8988T (cell line): ENCODE measurements around the gene DMKN.
A peak's percentile ranks its signal among the peaks of the same experiment; 100 is the strongest.

ENCODE experiments used
- DNase-seq: peaks from one replicate; pipeline ENCODE4 v3.0.0; 2011

Gene DMKN, protein sequence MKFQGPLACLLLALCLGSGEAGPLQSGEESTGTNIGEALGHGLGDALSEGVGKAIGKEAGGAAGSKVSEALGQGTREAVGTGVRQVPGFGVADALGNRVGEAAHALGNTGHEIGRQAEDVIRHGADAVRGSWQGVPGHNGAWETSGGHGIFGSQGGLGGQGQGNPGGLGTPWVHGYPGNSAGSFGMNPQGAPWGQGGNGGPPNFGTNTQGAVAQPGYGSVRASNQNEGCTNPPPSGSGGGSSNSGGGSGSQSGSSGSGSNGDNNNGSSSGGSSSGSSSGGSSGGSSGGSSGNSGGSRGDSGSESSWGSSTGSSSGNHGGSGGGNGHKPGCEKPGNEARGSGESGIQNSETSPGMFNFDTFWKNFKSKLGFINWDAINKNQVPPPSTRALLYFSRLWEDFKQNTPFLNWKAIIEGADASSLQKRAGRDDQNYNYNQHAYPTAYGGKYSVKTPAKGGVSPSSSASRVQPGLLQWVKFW

GRCh38 chr19:35513628-35514281, at the start of gene DMKN:
TSS of gene DMKN (minus strand) at chr19:35513649. CDS start at chr19:35513475, 174 bp downstream.
- DNase-seq = peak; percentile 67

- no peak for DNase-seq
Observed at GRCh38 chr19:35562776-35563175, 49.3 kb upstream of the DMKN start.

- no peak for DNase-seq
Observed at GRCh38 chr19:35562336-35562735, 48.9 kb upstream of the DMKN start.

DNA sequence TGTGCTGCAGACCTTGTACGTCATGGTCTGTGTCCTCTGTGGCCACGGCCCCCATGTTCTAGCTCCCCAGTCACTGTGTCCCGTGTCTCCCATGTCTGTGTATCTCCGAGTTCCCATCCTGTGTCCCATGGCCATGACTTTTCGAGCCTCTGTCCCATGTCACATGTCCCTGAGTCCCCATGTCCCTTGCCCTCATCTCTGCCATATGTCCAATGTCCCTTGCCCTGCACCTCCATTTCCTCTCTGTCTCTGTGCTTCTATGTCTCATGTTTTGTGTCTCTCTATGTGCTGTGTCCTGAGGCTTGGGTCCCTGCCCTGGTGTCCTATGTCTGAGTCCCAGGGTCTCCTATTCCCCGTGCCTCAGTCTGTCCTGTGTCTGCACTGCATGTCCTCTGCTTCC, 48.0 kb upstream of the DMKN start:
- no peak for DNase-seq

GRCh38 chr19:35560677-35561076, 47.2 kb upstream of the DMKN start:
- DNase-seq = no peak

DNA sequence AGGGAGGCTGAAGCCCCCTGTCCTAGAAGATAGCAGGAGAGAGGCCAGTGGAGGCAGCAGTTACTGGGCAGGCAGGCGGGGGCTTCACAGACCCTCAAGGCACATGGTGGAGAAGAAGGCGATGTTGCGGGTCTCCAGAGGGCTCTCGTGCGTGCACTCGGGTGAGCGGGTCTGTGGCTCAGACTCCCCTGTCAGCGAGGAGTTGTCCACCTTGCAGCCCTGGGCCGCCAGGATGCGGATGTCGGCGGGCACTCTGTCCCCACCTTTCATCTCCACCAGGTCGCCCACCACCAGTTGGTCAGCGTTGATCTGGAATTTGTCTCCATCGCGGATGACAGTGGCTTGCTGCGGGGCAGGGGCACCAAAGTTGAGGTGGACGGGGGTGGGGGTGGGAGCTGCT, 46.8 kb upstream of the DMKN start:
- no peak for DNase-seq

- DNase-seq = no peak
Observed at GRCh38 chr19:35559781-35560180, 46.3 kb upstream of the DMKN start.

DNA sequence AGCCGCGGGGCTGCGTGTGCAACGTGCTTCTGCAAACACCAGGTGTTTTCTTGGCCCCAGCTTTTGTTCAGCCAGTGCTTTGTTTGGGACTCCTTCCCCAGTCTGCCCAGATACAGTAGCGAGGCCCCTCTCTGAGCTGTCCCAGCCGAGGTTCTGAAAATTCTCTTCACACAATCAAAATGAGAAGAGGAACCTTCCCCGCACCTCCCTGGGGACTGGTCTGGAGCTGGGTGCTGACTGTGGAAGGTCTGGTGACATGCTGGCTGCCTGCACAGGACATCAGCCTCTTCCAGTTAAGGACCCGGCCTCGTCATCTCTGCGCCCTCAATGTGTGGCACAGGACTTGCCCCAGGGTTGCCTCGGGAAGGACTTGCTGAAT, 45.8 kb upstream of the DMKN start:
- no peak for DNase-seq

DNA sequence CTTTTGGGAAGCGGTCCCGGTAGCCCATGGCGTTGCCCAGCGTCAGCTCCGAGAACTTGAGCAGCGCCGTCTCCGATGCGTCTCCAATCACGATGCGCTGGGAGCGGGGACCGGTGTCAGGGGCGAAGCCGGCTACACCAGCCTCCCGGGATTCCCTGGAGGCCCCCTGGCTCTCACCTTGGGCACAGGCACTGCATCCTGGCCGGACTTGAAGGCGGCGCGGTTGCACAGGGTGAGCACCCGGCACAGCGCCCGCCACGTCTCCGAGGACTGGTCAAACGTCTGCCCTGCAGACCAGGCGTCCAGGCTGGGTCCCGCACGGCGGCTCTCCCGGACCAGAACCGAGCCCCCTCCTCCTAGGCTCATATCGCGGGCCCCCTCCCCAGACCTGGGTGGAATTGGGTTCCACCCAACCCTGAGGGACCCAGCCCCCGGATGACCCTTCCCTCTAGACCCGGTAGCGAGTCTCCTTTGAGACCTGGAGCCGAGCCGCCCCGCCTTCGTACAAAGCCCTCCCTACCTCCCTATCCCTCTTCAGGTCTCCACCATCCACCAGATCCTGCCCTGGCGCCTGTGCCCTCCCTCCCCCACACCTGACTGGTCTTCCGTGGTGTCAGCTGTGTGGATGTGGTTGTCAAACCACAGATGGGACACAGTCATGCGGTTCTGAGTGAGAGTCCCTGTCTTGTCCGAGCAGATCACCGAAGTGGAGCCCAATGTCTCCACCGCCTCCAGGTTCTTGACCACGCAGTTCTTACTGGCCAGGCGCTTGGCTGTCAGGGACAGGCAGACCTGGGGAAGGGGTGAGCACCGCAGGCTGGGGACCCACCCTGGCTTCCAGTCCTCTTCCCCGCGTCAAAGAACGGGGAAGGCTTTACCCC, 45.2 kb upstream of the DMKN start:
- DNase-seq = no peak

DNA sequence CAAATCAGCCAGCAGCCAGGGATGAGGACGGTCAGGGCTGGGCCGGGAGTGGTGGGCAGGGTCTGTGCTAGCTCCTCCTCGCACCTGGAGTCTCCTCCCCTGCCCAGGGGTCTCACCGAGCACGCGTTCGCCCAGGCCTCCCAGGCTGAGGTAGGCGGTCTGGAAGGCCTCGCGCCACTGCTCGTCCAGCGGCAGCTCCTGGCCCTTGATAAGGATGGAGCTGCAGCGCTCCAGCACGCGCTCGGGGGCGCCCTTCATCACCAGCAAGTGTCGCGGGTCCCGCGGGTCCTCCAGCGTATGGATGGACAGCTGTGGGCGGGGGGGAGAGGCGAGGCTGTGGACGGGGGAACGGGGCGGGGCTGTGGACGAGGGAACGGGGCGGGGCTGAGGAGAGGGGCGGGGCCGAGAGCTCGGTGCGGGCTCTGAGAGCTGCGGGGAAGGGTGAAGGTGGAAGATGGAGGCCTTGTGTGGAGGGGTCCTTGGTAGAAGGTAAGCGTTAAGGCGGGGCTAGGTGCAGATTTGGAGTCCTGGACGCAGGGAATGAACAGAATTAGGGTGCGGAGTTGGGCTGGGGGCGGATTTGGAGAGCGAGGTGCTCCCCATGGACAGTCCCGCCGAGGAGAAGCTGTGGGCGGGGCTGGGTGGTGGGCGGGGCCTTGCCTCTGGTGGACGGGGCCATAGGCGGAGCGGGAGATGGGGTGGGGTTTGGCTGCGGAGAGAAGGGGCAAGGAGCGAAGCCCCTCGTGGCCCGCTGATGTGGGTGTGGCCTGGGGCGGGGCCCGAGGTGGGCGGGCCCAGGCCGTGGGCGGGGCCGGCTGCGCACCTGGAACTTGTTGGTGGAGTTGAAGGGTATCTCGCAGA, 44.3 kb upstream of the DMKN start:
- DNase-seq = peak; percentile 43

GRCh38 chr19:35556846-35557538, 43.5 kb upstream of the DMKN start:
- peak; percentile 23 for DNase-seq

DNA sequence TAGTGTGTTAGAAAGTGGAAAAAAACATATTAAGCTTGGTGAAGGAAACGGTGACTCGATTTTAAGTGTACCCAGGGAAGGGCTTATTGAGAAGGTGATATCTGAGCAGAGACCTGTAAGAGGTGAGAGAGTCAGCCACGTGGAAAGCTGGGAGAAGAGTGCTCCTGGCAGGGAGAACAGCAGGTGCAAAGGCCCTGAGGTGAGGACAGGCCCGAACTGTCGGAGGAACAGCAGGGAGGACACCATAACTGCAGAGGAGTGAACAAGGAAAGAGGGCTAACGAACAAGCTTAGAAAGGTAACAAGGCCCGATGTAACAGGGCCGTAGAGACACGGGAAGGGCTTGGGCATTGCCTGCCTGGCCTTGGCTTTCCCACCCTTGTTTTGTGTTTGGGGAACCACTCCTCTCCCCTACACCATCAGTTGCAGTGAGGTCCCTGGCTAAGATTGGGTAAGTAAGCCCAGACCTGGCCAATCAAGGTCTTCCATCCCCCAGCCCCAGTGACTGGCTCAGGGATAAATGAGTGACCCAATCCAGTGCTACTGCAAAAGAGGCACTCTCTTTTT, 42.7 kb upstream of the DMKN start:
- peak; percentile 6 for DNase-seq

DNA sequence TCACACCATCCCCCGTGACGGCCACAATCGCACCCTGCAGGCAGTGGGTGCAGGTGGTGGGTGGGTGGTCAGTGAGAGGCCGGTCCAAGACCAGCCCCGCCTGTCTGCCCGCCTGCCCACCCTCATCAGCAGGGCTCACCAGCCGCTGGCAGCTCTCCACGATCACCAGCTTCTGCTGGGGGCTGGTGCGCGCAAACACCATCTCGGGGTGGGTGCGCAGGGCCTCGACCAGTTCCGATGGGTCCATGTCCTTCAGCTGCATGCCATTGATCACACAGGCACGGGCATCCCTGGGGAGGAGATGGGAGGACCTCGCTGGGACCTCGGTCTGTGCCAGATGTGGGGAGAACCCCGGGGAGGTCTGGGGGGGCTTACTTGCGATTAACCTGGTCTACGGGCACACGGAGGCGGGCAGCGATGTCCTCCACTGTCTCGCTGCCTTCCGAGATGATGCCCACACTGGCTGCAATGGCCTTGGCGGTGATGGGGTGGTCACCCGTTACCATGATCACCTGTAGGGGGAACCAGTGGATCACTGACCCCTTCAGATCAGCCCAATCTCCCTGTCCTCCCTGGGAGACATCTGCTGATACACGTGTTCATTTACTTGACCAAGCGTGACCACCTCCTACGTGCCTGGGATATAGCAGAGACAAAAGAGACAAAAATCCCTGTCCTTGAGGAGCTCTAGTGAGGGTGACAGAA, 42.0 kb upstream of the DMKN start:
- DNase-seq = peak; percentile 96

- no peak for DNase-seq
Observed at GRCh38 chr19:35554076-35554475, 40.6 kb upstream of the DMKN start.

DNA sequence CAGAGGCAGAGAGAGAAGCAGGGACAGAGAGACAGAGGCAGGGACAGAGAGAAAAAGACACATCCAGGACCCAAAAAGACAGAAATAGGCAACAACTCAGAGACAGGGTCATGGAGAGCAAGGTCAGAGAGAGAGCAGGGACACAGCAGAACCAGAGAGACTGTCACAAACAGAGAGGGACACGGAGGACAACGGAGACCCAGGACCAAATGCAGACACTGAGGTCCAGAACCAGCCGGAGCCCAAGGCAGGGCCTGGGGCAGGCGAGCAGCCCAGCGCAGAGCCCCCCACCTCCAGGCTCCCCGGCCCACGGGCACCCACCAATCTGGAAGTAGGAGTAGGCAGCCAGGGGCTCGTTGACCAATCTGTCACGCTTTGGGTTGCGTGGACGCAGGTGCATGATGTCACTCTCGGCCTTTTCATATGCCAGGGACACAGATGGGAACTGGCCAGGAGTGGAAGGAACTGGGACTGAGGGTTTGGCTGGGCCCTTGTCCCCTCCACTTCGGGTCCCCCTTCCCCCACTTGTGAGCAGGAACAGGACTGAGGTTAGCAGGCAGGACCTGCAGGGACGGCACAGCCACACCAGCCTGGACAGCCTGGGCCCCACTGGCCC, 40.0 kb upstream of the DMKN start:
- DNase-seq = no peak

DNA sequence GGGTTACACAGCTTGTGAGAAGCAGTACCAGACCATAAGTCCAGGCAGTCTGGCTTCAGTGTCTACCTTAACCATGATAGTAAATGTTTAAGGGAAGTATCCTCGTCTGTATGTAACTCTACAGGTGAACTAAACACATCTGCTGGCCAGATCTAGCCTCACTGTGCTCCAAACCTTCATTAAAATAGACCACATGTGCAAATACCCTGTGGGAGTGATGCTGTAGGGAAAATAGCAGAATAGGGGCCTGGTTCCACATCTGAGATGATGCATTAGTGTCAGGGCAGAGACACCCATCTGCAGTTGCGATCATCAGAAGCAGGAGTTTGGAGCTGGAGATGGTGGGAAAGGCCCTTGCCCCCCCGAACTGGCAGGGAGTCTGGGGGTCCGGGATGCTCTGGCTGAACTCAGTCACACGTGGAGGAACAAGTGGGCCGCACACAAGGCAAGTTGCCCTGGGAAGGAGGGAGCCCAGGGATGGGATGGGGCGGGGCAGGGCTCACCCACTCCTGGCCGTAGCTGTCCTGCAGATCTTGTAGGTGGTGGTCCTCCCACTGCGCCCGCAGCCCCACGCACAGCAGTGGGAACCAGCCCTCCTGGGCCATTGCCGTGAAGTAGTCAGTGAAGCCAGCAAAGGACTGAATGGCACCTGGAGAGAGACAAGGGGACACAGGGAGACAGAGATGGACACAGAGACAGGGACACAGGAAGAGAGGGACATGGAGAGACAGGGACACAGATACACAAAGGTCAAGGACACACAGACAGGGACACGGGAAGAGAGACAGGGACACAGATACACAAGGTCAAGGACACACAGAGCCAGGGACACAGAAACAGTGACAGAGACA, 39.3 kb upstream of the DMKN start:
- DNase-seq = no peak

GRCh38 chr19:35551091-35551810, 37.8 kb upstream of the DMKN start:
- no peak for DNase-seq

- DNase-seq = no peak
Observed at GRCh38 chr19:35549879-35550523, 36.6 kb upstream of the DMKN start.
